GM10266 (cell line): Measurements from ENCODE around the gene ACKR3.

Experiments
- DNase-seq: peaks from one replicate; pipeline ENCODE4 v3.0.0; 2012; ENCODE audit errors: extremely low spot score
- CTCF ChIP-seq: IDR thresholded peaks from 2 replicates; pipeline ENCODE4 v1.5.1; 2012; ENCODE audit warnings: mild to moderate bottlenecking, low read depth; ENCODE audit not compliant: control insufficient read depth, insufficient read depth; ENCODE audit errors: missing control alignments

Gene ACKR3

GRCh38 chr2:236622660-236623059, 53.0 kb downstream of the ACKR3 start:
- DNase-seq: no peak

GRCh38 chr2:236623816-236624215, 54.2 kb downstream of the ACKR3 start:
- no peak for TF ChIP-seq CTCF
- no peak for DNase-seq

More at GRCh38 chr2:236622660-236623059, 53.0 kb downstream of the ACKR3 start:
- no peak for TF ChIP-seq CTCF

GRCh38 chr2:236625156-236625690, 55.6 kb downstream of the ACKR3 start:
- TF ChIP-seq CTCF: no peak
- DNase-seq: no peak

- no peak for TF ChIP-seq CTCF
- DNase-seq: no peak
These were observed 56.9 kb downstream of the ACKR3 start for GRCh38 chr2:236626391-236627150.

DNA sequence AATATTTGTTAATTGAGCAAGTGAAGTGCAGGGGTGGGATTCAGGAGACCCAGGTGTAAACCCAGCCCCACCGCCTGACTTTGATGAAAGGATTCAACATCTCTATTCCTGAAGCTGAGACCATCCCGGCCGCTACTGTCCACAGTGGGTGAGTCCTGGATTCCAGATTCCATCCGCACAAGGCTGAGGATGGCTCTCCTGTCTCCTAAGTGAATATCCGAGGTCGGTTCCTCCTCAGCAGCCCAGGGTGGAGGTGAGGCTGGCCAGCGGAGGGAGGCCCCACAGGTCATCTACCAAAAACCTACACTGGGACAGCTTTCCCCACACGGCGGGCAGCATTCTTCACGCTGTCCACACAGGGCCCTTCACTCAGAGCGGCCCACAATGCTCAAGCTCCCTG, 57.6 kb downstream of the ACKR3 start:
- TF ChIP-seq CTCF: no peak
- no peak for DNase-seq

DNA sequence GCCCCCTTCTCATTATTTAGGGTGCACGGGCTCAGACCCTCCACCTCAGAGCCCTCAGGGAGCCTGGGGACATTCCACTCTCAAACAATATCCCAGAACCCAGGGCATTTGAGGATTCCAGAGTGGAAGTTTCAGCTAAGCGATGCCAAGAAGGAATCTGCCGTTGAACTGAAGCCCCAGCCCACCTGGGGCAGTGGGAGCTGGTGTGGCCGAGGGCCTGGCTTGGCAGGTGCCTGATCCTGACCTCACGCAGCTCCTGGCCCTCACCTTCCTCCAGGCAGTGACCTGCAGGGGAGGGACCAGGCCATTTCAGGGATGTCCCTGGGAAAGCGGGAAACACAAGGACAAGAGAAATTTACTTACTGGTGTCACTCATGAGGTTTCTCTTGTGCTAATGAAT, 58.2 kb downstream of the ACKR3 start:
- TF ChIP-seq CTCF: no peak
- no peak for DNase-seq

DNA sequence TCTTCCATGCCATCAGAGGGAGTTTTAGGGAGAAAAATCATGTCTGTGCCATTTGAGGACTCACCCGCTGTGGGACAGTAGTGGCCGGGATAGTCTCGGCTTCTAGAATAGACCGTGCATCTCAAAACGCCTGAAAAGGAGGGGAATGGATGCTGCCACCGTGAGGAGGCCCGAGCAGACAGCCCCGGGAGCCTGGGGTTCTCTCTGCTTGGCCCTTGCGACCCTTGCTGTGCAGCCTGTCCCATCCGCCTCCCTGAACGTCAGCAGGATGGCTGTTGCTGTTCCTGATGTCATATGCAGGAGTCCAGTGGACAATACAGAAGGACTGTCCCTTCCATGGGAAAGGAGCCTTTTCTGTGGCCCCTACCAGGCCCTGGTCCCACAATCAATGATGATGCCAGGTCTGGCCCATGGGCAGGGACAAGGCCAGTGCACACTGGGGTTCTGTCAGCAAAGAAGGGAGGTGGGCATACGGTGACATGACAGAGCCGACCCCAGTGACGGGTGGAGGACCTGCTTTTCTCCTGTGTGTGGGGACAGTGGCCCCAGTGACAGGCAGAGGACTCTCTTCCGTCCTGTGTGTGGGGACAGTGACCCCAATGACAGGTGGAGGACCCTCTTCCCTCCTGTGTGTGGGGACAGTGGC, 58.8 kb downstream of the ACKR3 start:
- TF ChIP-seq CTCF: no peak
- no peak for DNase-seq
